Caco-2 (cell line): ENCODE results near the gene CD226. TPM values are rescaled to one million over a fixed set of nuclear protein-coding genes. Genes with fewer than 3 reads are reported as not detected.

Experiments
- BruUV-seq: library from RNA; stranded (reverse); fragments of 400-500 nt; replicated peaks from 2 replicates; lab custom pipeline; 2021; lab: Mats Ljungman, UMichigan
- CTCF ChIA-PET: fragments of 300-600 bp; sonication (Branson Sonifier 250); formaldehyde crosslinking; loops from one replicate; lab custom pipeline; 2022; ENCODE audit warnings: antibody characterized with exemption; lab: Charles Lee
- POLR2A ChIA-PET: fragments of 300-600 bp; sonication (Branson Sonifier 250); formaldehyde crosslinking; loops from one replicate; lab custom pipeline; 2022; ENCODE audit warnings: antibody characterized with exemption; lab: Charles Lee
- DNase-seq, 2 experiments: peaks; one replicate each; pipeline versions ENCODE4 v3.0.0 to v3.0.0-alpha.2; 2020 to 2022
- H3K27me3 ChIP-seq: replicated peaks from 2 replicates; pipeline ENCODE4 v1.6.0; 2011; ENCODE audit warnings: low read length; ENCODE audit not compliant: control insufficient read depth, insufficient read depth
- H3K36me3 ChIP-seq: 2 replicates; pipeline ENCODE4 v1.5.1; 2011; ENCODE audit warnings: low read length; ENCODE audit not compliant: control insufficient read depth, insufficient read depth
- H3K4me1 ChIP-seq: fragments of 250-450 bp; sonication (Bioruptor Pico); 2 replicates; pipeline ENCODE4 v1.5.1; 2020; ENCODE audit warnings: mild to moderate bottlenecking
- H3K4me3 ChIP-seq: 2 replicates; pipeline ENCODE4 v1.5.1; 2011; ENCODE audit warnings: low read depth, mild to moderate bottlenecking, control low read depth, low read length
- H3K9me3 ChIP-seq: fragments of 250-450 bp; sonication (Bioruptor Pico); 2 replicates; pipeline ENCODE4 v1.5.1; 2020; ENCODE audit warnings: mild to moderate bottlenecking, moderate library complexity
- H3K27ac Mint-ChIP-seq: one replicate; pipeline ENCODE4 v1.8.0; 2022; ENCODE audit warnings: mixed read lengths; ENCODE audit not compliant: unreplicated experiment
- H3K27me3 Mint-ChIP-seq: one replicate; pipeline ENCODE4 v1.8.0; 2022; ENCODE audit warnings: mixed read lengths; ENCODE audit not compliant: insufficient read depth, unreplicated experiment
- H3K36me3 Mint-ChIP-seq: one replicate; pipeline ENCODE4 v1.8.0; 2022; ENCODE audit warnings: mild to moderate bottlenecking, mixed read lengths; ENCODE audit not compliant: insufficient read depth, unreplicated experiment
- H3K4me1 Mint-ChIP-seq: one replicate; pipeline ENCODE4 v1.8.0; 2022; ENCODE audit warnings: low read depth, mixed read lengths; ENCODE audit not compliant: unreplicated experiment
- H3K4me3 Mint-ChIP-seq: one replicate; pipeline ENCODE4 v1.8.0; 2022; ENCODE audit warnings: mild to moderate bottlenecking, moderate library complexity, mixed read lengths; ENCODE audit not compliant: unreplicated experiment
- H3K9me3 Mint-ChIP-seq: one replicate; pipeline ENCODE4 v1.8.0; 2022; ENCODE audit warnings: mixed read lengths; ENCODE audit not compliant: unreplicated experiment
- intact Hi-C: fragments of 100-400 bp; cut with micrococcal nuclease; formaldehyde crosslinking; loops from one replicate; pipeline ENCODE4 v1.10.0; 2022; ENCODE audit not compliant: unreplicated experiment
- total RNA-seq: library from RNA; stranded (reverse); gene quantifications from 2 replicates; pipeline ENCODE4 v1.2.3, GENCODE V29; 2022
- TF ChIP-seq, protein P1 (sequence below), 2 experiments: fragments of 200-600 bp in 1 of 2; IDR thresholded peaks; 1 replicate in 1 of 2; 2 replicates in 1 of 2; pipeline versions ENCODE4 v1.5.1 to v1.8.0; 2011 to 2022; ENCODE audit warnings: antibody characterized with exemption in 1 of 2, control low read depth in 1 of 2, inconsistent platforms in 1 of 2, low read depth in 1 of 2, low read length in 1 of 2, mild to moderate bottlenecking in 1 of 2, moderate library complexity in 1 of 2; ENCODE audit not compliant: insufficient read depth in 1 of 2, severe bottlenecking in 1 of 2, unreplicated experiment in 1 of 2

Gene CD226
- total RNA-seq, 1 experiment from 2014 or later: 0.02 TPM

DNA sequence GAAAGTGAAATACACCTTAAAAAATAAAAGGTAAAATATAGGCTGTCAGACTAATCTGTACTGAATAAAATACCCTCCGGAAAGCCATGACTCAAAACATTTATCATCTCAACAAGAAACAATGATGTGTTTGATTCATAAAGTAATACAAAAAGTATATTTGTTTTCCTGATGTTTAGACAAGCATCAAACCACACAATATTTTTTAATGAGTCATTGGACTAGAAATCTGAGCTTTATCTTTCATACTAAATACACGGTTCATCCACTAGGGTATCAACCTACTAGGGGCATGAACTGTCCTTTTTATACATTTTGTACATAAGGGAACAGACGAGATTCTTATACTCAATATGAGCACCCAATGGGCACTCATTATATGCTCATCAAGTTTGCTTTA is 31.3 kb downstream of the CD226 start:
- intact Hi-C loops: no loop called here
- H3K9me3 Mint-ChIP-seq: no peaks in the 10 kb centered on the region
- H3K4me3 Mint-ChIP-seq: no peak overlapping the region
- TF ChIP-seq, protein P1, sequence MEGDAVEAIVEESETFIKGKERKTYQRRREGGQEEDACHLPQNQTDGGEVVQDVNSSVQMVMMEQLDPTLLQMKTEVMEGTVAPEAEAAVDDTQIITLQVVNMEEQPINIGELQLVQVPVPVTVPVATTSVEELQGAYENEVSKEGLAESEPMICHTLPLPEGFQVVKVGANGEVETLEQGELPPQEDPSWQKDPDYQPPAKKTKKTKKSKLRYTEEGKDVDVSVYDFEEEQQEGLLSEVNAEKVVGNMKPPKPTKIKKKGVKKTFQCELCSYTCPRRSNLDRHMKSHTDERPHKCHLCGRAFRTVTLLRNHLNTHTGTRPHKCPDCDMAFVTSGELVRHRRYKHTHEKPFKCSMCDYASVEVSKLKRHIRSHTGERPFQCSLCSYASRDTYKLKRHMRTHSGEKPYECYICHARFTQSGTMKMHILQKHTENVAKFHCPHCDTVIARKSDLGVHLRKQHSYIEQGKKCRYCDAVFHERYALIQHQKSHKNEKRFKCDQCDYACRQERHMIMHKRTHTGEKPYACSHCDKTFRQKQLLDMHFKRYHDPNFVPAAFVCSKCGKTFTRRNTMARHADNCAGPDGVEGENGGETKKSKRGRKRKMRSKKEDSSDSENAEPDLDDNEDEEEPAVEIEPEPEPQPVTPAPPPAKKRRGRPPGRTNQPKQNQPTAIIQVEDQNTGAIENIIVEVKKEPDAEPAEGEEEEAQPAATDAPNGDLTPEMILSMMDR (IDR thresholded peaks at IDR 0.05; ENCODE audit: insufficient read depth in 1 of 2, low read depth in 1 of 2, low read length in 1 of 2, severe bottlenecking in 1 of 2, unreplicated experiment in 1 of 2): no peak
- BruUV-seq: no TSS peak
- POLR2A ChIA-PET: no interaction called here
- DNase-seq: no peak
- H3K4me3 ChIP-seq: no peak overlapping the region
- H3K27ac Mint-ChIP-seq: no peak overlapping the region
- CTCF ChIA-PET: no interaction called here
- H3K4me1 Mint-ChIP-seq: no peaks in the 10 kb centered on the region
- no peaks in the 10 kb centered on the region for H3K36me3 ChIP-seq
- H3K4me1 ChIP-seq: no peaks in the 10 kb centered on the region
- H3K9me3 ChIP-seq: no peaks in the 10 kb centered on the region
- no peaks in the 10 kb centered on the region for H3K27me3 Mint-ChIP-seq
- H3K36me3 Mint-ChIP-seq: no peaks in the 10 kb centered on the region
- no peaks in the 10 kb centered on the region for H3K27me3 ChIP-seq

DNA sequence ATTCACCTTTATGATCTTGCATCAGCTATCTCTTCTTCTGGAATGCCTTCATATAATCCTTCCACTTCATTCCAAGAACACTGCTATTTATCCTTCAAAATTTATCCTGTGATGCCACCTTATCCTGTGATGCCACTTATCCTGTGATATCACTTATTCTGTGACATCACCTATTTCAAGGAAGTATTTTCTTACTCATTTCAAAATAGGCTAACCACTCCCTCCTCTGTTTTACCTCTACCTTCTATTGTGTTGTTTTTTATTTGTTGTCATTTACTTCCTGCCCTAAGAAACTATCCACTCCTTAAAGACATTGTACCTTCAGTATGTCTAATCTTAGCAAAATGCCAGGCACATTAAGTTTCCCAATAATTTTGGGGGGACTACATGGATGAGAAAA is 38.8 kb downstream of the CD226 start:
- H3K36me3 ChIP-seq: no peaks in the 10 kb centered on the region
- Mint-ChIP-seq H3K9me3 (no peaks in the 10 kb centered on the region), H3K36me3 (no peaks in the 10 kb centered on the region), H3K27me3 (peaks cover 3% of the 10 kb centered on the region), H3K27ac (no peak overlapping the region), H3K4me1 (no peaks in the 10 kb centered on the region), H3K4me3 (no peak overlapping the region)
- intact Hi-C loops: no loop called here
- BruUV-seq: no TSS peak
- no peaks in the 10 kb centered on the region for H3K9me3 ChIP-seq
- ChIA-PET CTCF (no interaction called here), POLR2A (no interaction called here)
- DNase-seq: no peak
- no peaks in the 10 kb centered on the region for H3K4me1 ChIP-seq
- H3K4me3 ChIP-seq: no peak overlapping the region
- H3K27me3 ChIP-seq: no peaks in the 10 kb centered on the region
- TF ChIP-seq, protein P1 (IDR thresholded peaks at IDR 0.05; ENCODE audit: insufficient read depth in 1 of 2, low read depth in 1 of 2, low read length in 1 of 2, severe bottlenecking in 1 of 2, unreplicated experiment in 1 of 2): no peak

- H3K27ac Mint-ChIP-seq: no peak overlapping the region
- no peak overlapping the region for H3K4me3 Mint-ChIP-seq
- no peaks in the 10 kb centered on the region for H3K9me3 ChIP-seq
- ChIA-PET POLR2A (no interaction called here), CTCF (no interaction called here)
- H3K36me3 ChIP-seq: no peaks in the 10 kb centered on the region
- no peak for DNase-seq
- no peaks in the 10 kb centered on the region for H3K36me3 Mint-ChIP-seq
- peaks cover 6% of the 10 kb centered on the region for H3K27me3 Mint-ChIP-seq
- H3K4me1 Mint-ChIP-seq: no peaks in the 10 kb centered on the region
- no TSS peak for BruUV-seq
- intact Hi-C loops: no loop called here
- H3K27me3 ChIP-seq: no peaks in the 10 kb centered on the region
- TF ChIP-seq, protein P1 (IDR thresholded peaks at IDR 0.05; ENCODE audit: insufficient read depth in 1 of 2, low read depth in 1 of 2, low read length in 1 of 2, severe bottlenecking in 1 of 2, unreplicated experiment in 1 of 2): no peak
- no peaks in the 10 kb centered on the region for H3K4me1 ChIP-seq
- H3K4me3 ChIP-seq: no peak overlapping the region
- H3K9me3 Mint-ChIP-seq: no peaks in the 10 kb centered on the region
Observed at GRCh38 chr18:69906765-69907164, 40.9 kb downstream of the CD226 start.
